Left colon (tissue), 2 donors: ENCODE data around the gene SYNE4. TPM values are rescaled to one million over a fixed set of nuclear protein-coding genes. Genes with fewer than 3 reads are reported as not detected.

Experiments used
- ATAC-seq: fragments of 200-7000 bp; cut with Tn5 transposase; one replicate; pipeline ENCODE4 v1.9.1; 2020; ENCODE audit warnings: mild to moderate bottlenecking, moderate library complexity
- DNase-seq, 2 donors: peaks; one replicate each; pipeline ENCODE4 v3.0.0-alpha.2; 2020
- intact Hi-C, 2 donors: fragments of 100-400 bp; cut with DNase I in 1 of 2; cut with micrococcal nuclease in 1 of 2; formaldehyde crosslinking; loops; one replicate each; pipeline versions ENCODE4 v1.11.2 to v1.14.0; 2022; cut with DNase I, micrococcal nuclease
- total RNA-seq, 2 donors: library from RNA; stranded (reverse); fragmentation: NEBNext Ultra II Directional; extraction: Animal tissue kit (Norgen Biotek cat#: 25700); gene quantifications; one replicate each; pipeline ENCODE4 v1.2.1, GENCODE V29; 2021
- donor health status: DM: no; HTN: no; CAD: no.
- donor health status: DM: yes; HTN: yes; CAD: no.

Gene SYNE4
- total RNA-seq, 2 donors from 2014 or later: 6.5 to 9.0 TPM

DNA sequence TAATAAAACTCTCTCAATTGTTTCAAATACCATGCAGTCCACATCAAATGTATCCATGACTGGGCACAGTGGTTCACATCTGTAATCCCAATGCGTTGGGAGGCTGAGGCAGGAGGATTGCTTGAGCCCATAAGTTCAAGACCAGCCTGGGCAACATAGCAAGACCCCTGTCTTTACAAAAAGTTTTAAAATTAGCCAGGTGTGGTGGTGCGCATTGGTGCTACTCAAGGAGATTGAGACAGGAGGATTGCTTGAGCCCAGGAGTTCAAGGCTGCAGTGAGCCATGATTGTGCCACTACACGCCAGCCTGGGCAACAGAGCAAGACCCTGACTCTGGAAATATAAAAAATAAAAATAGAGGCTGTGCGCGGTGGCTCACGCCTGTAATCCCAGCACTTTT is 19.1 kb upstream of the SYNE4 start:
- ATAC-seq (no peak), DNase-seq (no peak)
- intact Hi-C loops: no loop called here

GRCh38 chr19:36026091-36026876 is 17.7 kb upstream of the SYNE4 start:
- ATAC-seq (no peak), DNase-seq (no peak)
- intact Hi-C loops: no loop called here

DNA sequence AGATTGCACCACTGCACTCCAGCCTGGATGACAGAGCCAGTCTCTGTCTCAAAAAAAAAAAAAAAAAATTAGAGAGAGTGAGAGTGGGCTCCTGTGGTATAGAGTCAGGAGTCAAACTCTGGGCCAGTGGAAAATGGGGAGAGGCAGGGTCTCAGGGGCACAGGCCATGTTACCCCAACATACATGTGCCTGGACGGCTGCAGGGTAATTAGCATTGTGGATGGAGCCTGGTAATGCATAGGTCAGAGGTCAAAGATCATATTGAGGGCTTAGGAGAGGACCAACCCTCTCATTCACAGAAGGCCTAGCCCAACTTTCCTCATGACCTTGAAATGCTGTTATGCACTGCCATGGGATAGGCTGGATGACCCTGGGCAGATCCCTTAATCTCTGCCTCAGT is 16.9 kb upstream of the SYNE4 start:
- intact Hi-C loops: no loop called here
- no peak for DNase-seq
- ATAC-seq: no peak

GRCh38 chr19:36023432-36023831 is 14.8 kb upstream of the SYNE4 start:
- ATAC-seq (no peak), DNase-seq (no peak)
- intact Hi-C loops: no loop called here

- ATAC-seq: no peak
- DNase-seq: no peak
- intact Hi-C loops: no loop called here
Measured at GRCh38 chr19:36019061-36019670, 10.6 kb upstream of the SYNE4 start.

DNA sequence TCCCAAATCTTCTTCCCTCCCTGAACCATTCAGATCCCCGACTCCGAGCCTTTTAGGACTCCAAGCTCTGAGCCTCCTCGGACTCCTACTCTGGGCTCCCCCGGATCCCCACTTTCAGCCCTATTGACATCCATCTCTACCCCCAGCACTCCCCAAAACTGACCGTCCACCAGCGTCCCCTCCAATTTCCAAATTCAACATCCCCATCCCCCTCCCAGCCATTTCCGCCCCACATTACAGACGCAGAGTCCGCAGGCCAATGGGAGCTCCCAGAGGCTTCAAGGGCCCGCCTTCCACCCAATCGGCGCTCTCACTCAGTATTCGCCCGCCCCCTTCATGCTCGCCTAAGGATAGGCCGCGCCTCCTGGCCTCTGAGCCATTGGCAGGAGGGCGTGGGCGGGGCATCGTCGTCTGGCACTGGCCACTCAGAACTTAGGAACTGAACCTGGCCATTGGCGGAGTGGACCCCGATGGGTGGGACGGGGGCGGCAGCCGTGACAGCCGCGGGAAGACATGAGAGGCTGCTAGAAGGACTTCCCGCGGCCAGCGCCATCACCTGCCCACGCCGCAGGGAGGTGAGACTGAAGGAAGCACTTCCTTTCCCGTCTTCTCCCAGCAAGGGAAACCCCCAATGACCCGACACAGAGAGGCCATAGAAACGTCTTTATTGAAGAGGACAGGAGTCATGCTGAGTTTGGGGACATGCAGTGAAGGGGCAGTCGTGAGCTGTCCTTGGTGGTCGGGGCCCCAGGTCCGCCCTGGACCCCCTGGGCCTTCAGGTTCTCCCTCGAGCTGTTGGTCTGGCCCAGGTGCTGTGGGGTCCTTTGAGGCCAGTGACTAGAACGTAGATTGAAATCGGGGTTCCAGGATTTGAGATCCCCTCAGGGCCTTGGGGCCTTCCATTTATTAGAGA is 5.7 kb upstream of the SYNE4 start, which contains the start of gene ALKBH6:
ALKBH6 (minus strand) TSS at position 202 of the 913 bp plus-strand sequence. CDS start 816 bp downstream, outside the sequence.
- ATAC-seq (peak; percentile 96), DNase-seq (peak; percentile 100)
- intact Hi-C loops: no loop called here

GRCh38 chr19:36013280-36014011 is 4.8 kb upstream of the SYNE4 start:
- DNase-seq (peak in 1 of 2 donors; percentile 41), ATAC-seq (no peak)
- intact Hi-C loops: no loop called here

DNA sequence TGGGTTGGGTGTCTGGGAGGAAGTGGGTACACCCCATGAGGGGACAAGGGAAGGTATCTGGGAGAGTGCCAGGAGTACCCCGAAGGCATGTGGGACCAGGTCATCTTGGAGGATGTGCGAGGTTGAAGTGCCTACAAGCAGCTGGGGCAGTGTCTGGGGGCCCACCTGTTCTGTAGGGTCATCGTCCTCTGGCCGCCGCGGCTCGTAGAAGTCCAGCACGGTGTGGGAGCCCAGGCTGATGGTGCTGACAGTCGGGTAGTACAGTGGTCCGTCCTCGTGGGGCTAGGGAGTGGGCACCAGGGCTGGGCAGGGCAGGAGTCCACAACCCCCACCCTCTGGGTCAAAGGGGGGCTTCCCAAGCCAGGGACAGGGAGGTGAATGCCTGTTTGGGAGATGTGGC is 1.8 kb upstream of the SYNE4 start:
- intact Hi-C loops: no loop called here
- no peak for DNase-seq
- ATAC-seq: no peak

- intact Hi-C loops: no loop called here
- DNase-seq: no peak
- ATAC-seq: no peak
Measured at GRCh38 chr19:36009633-36010379, 1.2 kb upstream of the SYNE4 start.

GRCh38 chr19:36009220-36009619 is 607 bp upstream of the SYNE4 start:
- ATAC-seq (peak; percentile 69), DNase-seq (peak; percentile 74 to 77)
- intact Hi-C loops: no loop called here

- intact Hi-C loops: no loop called here
- ATAC-seq (no peak), DNase-seq (no peak)
Measured at GRCh38 chr19:36006955-36007354, 1.7 kb downstream of the SYNE4 start.

DNA sequence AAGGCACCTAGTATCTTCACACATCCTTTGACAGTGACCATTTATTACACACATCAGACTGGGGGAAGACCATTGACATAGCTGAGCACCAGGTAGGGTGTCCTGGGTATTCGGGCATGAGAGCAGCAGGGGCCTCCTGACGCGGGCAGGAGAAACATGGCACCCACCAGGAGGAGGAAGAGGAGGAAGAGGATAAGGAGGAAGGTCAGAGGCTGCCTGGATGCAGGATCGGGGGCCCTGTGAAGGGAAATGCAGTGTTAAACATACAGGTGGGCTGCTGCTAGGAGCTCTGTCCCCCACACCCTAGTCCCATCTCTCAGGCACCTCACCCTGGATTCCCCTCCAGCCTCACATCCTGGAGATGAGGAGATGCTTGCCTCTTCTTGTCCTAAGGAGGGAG is 5.3 kb downstream of the SYNE4 start:
- intact Hi-C loops: no loop called here
- ATAC-seq (no peak), DNase-seq (no peak)

GRCh38 chr19:36001605-36002004 is 7.0 kb downstream of the SYNE4 start:
- no peak for ATAC-seq
- intact Hi-C loops: no loop called here
- no peak for DNase-seq

DNA sequence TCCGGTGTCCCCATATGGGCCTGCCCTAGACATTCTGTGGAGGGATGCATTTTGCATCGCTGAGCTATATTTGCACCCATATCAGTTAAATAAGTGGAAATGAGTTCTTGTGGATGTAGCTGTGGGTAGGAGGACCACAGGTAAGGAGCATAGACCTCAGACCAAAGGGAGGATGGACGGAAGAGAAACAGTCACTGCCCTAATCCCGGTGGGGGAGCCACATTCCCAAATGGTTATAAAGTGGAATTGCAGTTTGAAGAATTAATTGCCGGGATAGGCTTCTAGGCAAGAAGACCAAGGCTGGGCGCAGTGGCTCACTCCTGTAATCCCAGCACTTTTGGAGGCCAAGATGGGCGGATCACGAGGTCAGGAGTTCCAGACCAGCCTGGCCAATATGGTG is 11.8 kb downstream of the SYNE4 start:
- intact Hi-C loops: no loop called here
- ATAC-seq: no peak

DNA sequence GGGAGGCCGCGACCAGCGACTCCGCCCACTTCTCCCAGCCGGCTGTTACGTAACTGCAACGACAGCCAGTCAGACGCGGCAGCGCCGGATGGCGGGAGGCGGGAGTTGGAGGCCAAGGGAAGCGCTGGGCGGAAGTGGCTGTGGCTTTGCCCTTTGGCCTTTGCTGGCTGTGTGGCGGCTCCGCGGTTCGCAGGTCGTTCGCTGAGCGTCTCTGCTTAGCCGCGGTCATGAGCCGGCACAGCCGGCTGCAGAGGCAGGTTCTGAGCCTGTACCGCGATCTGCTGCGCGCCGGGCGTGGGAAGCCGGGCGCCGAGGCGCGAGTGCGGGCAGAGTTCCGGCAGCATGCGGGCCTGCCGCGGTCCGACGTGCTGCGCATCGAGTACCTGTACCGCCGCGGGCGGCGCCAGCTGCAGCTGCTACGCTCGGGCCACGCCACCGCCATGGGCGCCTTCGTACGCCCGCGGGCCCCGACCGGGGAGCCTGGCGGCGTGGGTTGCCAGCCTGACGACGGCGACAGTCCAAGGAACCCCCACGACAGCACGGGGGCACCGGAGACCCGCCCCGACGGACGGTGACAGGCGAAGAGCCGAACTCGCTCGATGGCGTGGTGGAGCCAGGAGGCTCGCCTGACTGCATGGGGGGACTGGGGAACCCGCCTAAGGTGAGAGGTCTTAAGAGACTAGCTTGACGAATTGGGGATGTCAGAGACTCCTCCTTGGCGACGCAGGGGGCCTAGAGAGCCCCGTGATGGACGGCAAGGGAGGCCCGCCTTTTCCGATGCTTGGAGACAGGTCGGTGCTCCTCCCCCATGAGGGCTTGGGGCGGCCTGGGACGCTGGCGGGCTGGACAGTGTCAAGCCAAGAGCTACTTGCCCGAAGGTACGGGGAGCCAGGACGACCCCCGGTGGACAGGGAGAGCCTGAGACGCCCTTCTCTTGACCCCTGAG is 13.3 kb downstream of the SYNE4 start, which contains the start of gene SDHAF1:
SDHAF1 (plus strand) TSS at position 141 of the 946 bp plus-strand sequence; CDS start at position 228, 87 bp downstream.
- intact Hi-C loops: no loop called here
- ATAC-seq (peak; percentile 96), DNase-seq (peak; percentile 98)

More for the DNA sequence above, 11.8 kb downstream of the SYNE4 start:
- no peak for DNase-seq

DNA sequence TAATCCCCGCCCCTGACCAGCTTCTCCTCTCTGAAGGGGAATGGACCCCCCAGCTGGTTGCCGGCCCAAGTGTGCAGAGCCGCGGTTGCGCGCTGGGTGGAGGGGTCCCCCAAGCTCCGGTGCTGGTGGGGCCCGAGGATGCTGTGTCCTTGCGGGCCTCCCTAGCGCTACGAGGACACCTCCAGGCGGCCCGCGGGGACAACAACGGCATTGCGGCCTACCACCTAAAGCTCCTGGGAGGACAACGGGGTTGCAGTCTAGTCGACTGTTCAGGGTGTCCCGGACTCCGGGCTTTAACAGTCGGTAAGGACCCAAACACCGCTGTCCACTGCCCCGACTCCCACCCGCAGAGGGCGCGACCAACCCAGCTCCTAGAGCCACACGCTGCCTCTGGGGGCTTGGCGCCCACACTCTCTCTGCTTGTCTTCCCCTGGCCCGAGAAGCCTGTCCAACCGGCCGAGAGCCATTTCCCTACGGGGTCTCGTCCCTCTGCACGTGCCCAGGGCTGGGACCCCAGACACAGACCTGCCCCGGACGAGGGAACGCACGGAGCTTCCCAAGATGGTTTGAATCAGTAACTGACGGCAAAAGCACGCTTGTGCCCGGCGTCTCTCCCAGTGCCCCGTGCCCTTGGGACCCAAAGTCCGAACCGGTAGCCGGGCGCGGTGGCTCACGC is 14.6 kb downstream of the SYNE4 start:
- peak in 1 of 2 donors; percentile 45 for DNase-seq
- intact Hi-C loops: no loop called here
- ATAC-seq: peak; percentile 12
